Measurements from ENCODE around the gene WDFY3. TPM values are rescaled to one million over a fixed set of nuclear protein-coding genes. Genes with fewer than 3 reads are reported as not detected.

The WDFY3 gene
- total and polyA plus RNA-seq, 2 experiments from 2014 or later: 8.0 to 89.0 TPM

GRCh38 chr4:84666439-84666838 is 300.1 kb downstream of the WDFY3 start:
- peaks cover 2% of the 10 kb centered on the region; the same call in 1 of the 3 replicates for H3K4me1 Mint-ChIP-seq
- no peak overlapping the region for H3K4me3 ChIP-seq
- H3K36me3 Mint-ChIP-seq (ENCODE audit: low read depth): peaks cover 34% of the 10 kb centered on the region
- no peaks in the 10 kb centered on the region for H3K27me3 ChIP-seq (ENCODE audit: insufficient read depth)
- no peak overlapping the region for H3K27ac ChIP-seq (ENCODE audit: low read depth)
- DNase-seq (ENCODE audit: low spot score): no peak
- TF ChIP-seq ZNF331 (CRISPR knock-in tag; IDR thresholded peaks at IDR 0.05; ENCODE audit: low read depth): no peak
- TF ChIP-seq EZH2phosphoT487 (IDR thresholded peaks at IDR 0.05; ENCODE audit: unreplicated experiment): no peak
- no peak for TF ChIP-seq ZNF462 (CRISPR knock-in tag; IDR thresholded peaks at IDR 0.05)
- TF ChIP-seq CREB1 (CRISPR knock-in tag; IDR thresholded peaks at IDR 0.05; ENCODE audit: low read depth): no peak
- TF ChIP-seq, protein P1, sequence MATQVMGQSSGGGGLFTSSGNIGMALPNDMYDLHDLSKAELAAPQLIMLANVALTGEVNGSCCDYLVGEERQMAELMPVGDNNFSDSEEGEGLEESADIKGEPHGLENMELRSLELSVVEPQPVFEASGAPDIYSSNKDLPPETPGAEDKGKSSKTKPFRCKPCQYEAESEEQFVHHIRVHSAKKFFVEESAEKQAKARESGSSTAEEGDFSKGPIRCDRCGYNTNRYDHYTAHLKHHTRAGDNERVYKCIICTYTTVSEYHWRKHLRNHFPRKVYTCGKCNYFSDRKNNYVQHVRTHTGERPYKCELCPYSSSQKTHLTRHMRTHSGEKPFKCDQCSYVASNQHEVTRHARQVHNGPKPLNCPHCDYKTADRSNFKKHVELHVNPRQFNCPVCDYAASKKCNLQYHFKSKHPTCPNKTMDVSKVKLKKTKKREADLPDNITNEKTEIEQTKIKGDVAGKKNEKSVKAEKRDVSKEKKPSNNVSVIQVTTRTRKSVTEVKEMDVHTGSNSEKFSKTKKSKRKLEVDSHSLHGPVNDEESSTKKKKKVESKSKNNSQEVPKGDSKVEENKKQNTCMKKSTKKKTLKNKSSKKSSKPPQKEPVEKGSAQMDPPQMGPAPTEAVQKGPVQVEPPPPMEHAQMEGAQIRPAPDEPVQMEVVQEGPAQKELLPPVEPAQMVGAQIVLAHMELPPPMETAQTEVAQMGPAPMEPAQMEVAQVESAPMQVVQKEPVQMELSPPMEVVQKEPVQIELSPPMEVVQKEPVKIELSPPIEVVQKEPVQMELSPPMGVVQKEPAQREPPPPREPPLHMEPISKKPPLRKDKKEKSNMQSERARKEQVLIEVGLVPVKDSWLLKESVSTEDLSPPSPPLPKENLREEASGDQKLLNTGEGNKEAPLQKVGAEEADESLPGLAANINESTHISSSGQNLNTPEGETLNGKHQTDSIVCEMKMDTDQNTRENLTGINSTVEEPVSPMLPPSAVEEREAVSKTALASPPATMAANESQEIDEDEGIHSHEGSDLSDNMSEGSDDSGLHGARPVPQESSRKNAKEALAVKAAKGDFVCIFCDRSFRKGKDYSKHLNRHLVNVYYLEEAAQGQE (IDR thresholded peaks at IDR 0.05; ENCODE audit: unreplicated experiment): no peak
- TF ChIP-seq ETS1 (IDR thresholded peaks at IDR 0.05): no peak
- TF ChIP-seq, protein P2, sequence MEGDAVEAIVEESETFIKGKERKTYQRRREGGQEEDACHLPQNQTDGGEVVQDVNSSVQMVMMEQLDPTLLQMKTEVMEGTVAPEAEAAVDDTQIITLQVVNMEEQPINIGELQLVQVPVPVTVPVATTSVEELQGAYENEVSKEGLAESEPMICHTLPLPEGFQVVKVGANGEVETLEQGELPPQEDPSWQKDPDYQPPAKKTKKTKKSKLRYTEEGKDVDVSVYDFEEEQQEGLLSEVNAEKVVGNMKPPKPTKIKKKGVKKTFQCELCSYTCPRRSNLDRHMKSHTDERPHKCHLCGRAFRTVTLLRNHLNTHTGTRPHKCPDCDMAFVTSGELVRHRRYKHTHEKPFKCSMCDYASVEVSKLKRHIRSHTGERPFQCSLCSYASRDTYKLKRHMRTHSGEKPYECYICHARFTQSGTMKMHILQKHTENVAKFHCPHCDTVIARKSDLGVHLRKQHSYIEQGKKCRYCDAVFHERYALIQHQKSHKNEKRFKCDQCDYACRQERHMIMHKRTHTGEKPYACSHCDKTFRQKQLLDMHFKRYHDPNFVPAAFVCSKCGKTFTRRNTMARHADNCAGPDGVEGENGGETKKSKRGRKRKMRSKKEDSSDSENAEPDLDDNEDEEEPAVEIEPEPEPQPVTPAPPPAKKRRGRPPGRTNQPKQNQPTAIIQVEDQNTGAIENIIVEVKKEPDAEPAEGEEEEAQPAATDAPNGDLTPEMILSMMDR (conservative IDR thresholded peaks at IDR 0.05; ENCODE audit: low read depth in 2 of 2): no peak
- no peak for TF ChIP-seq NANOG (IDR thresholded peaks at IDR 0.05; ENCODE audit: borderline replicate concordance)
- TF ChIP-seq POLR2AphosphoS5 (IDR thresholded peaks at IDR 0.05; ENCODE audit: low read depth): no peak
- no peak for TF ChIP-seq EZH2 (IDR thresholded peaks at IDR 0.05; ENCODE audit: low read depth, unreplicated experiment)
- TF ChIP-seq STAT1 (IDR thresholded peaks at IDR 0.05; ENCODE audit: unreplicated experiment): no peak
- no peak for TF ChIP-seq JUNB (IDR thresholded peaks at IDR 0.05; ENCODE audit: unreplicated experiment)
- no peak overlapping the region for H3K27ac Mint-ChIP-seq
- H3K9me2 ChIP-seq (ENCODE audit: insufficient read depth): no peaks in the 10 kb centered on the region; the same call in 1 of the 2 replicates
- peaks cover 2% of the 10 kb centered on the region for H3K27me3 Mint-ChIP-seq (ENCODE audit: insufficient read depth, low read depth, poor library complexity)
- H4K20me1 ChIP-seq (replicated peaks; ENCODE audit: insufficient read depth): no peaks in the 10 kb centered on the region
- H3K79me2 ChIP-seq (replicated peaks; ENCODE audit: insufficient read depth): no peaks in the 10 kb centered on the region
- no peak overlapping the region for H2AFZ ChIP-seq
- H3K4me1 ChIP-seq (ENCODE audit: insufficient read depth): peaks cover 2% of the 10 kb centered on the region
- no peaks in the 10 kb centered on the region for H3F3A ChIP-seq (replicated peaks; ENCODE audit: low read depth)
- ATAC-seq: no peak
- no peak overlapping the region for H3K4me2 ChIP-seq
- peaks cover 10% of the 10 kb centered on the region for H3K36me3 ChIP-seq (ENCODE audit: insufficient read depth)
- no peak overlapping the region for H3K4me3 Mint-ChIP-seq
- peaks cover 17% of the 10 kb centered on the region; the same call in 2 of the 3 replicates for H3K9me3 Mint-ChIP-seq
